Colon (tissue), 2 donors: ENCODE measurements around the gene ABLIM2.

Experiments used
- FAIRE-seq: peaks from 2 replicates; lab custom pipeline; 2012; peaks lifted over from hg19 to GRCh38; lab: Jason Lieb, UNC
- donor health status: control.
- donor health status: control.

Gene ABLIM2

GRCh38 chr4:7978489-7978888 is 180.1 kb downstream of the ABLIM2 start:
- no peak for FAIRE-seq

DNA sequence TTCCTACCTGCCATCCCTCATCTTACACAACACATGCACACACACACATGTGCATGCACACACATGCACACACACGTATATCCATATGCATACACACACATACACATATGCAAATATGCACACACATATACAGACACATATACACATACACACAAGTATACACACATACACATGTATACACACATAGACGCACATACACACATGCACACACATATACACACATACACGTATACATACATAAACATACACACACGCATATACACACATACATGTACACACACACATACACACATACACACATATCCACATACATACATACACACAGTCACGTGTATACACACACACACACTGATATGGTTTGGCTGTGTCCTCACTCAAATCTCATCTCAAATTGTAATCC is 182.0 kb downstream of the ABLIM2 start:
- FAIRE-seq = no peak

- no peak for FAIRE-seq
These were observed 182.6 kb downstream of the ABLIM2 start for GRCh38 chr4:7976025-7976424.

DNA sequence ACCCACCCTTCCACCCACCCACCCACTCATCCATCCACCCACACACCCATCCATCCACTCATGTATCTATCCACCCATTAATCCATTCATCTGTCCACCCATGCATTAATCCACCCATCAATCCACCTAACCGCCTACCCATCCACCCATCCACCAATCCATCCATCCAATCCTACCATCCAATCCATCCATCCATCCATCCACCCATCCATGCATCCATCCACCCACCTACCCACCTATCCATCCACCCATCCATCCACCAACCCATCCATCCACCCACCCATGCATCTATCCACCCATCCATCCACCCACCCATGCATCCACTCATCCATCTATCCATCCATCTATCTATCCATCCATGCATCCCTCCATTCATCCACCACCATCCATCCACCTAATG is 184.2 kb downstream of the ABLIM2 start:
- no peak for FAIRE-seq

DNA sequence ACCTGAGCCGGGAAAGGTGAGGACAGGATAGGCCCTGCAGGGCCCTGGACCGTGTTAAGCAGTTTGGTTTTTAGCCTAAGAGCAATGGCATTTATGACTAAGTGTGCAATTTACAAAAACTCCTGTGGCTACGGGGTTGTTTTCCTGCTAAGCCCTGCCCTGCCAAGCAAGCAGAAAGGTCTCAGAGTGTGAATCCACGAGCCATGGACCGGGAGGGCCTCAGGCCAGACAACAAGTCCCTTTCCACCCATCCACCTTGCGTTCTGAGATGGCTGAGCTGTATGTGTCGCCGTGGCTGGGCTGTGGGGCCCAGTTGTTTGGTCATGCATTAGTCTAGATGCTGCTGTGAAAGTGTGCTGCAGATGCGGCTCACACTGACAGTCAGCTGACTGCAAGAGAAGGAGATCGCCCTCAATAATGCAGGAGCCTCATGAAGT is 185.1 kb downstream of the ABLIM2 start:
- FAIRE-seq = no peak

DNA sequence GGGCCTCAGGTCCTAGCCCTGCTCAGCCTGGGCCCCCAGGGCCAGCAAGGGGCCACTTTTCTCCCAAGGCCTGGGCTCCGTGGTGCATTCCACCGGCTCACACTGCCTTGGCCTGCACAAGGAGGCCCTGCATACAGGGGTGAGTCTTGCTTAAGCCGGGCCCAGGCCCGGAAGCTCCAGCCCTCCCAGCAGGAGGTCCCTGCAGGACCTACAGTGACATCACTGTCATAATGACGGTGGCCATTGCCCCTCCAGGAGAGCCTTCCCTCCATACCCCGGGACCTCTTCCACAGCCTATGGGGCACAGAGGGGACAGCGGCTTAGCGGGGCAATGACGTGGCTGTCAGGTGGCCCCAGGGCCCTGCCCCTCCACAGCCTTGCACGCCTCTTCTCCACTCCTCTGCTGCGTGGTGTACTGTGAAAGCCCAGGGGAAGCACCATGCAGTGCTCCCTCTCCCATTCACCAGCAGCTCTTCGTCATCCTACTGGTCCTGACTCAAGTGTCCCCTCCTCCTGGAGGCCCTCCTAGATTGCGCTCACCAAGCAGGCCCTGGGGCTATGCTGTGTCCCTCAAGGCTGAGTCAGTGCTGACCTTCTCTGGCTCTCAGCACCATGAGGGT is 186.6 kb downstream of the ABLIM2 start:
- FAIRE-seq = no peak

GRCh38 chr4:7971159-7971631 is 187.4 kb downstream of the ABLIM2 start:
- FAIRE-seq = no peak

GRCh38 chr4:7970361-7970946 is 188.2 kb downstream of the ABLIM2 start:
- no peak for FAIRE-seq

- FAIRE-seq = no peak
These were observed 190.2 kb downstream of the ABLIM2 start for GRCh38 chr4:7968262-7968896.

GRCh38 chr4:7967501-7968261 is 190.9 kb downstream of the ABLIM2 start:
- FAIRE-seq = no peak

DNA sequence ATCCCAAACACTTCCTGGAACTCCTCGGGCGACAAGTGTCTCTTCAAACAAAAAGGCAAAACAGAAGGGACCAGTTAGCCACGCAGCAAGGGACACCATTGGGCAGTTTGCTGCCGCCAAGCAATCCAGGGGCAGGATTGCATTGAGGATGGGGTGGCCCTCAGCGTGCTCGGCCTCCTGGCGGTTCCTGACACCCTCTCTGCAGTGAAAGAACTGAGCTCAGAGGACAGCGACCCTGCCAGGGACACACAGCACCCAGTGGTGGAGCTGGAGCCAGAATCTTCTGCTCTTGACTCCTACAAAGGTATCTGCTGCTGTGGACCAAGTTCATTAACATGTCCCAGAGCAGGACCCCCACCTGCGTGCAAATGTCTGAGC is 191.6 kb downstream of the ABLIM2 start:
- FAIRE-seq = no peak

DNA sequence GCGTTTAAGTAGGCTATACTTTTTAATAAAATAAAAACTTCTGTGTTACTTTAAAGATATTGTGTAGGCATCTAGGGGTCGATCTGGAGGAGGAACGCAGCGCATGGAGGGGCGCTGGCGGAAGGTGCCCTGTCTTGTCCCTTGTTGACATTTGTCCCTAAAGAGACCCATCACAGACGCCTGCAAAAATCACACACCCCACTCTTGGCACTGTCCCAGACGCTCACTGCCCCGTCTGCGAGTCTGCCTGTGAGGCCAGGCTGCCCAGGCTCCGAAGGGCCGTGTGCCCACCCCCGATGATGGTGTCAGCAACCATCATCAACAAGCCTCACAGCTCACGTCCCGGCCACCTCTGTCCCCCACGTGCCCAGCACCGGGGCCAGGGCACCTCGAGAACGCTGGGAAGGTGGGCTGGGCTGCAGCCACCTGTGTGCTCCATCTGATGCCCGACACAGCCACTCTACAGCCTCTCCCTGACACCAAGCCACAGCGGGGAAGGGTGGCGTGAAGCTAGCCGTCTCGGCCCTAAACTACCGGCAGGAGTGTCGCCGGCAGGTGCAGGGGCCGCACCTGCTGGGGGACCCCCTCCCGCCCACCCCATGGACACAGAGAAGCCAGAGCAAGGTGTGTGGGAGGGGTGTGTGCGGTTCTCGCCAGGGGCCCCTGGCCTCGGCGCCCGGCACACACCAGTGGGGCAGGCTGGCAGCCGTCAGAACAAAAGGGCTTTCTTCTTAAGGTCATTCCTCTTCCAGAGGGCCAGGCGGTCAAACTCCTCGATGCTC is 192.1 kb downstream of the ABLIM2 start:
- FAIRE-seq = no peak

DNA sequence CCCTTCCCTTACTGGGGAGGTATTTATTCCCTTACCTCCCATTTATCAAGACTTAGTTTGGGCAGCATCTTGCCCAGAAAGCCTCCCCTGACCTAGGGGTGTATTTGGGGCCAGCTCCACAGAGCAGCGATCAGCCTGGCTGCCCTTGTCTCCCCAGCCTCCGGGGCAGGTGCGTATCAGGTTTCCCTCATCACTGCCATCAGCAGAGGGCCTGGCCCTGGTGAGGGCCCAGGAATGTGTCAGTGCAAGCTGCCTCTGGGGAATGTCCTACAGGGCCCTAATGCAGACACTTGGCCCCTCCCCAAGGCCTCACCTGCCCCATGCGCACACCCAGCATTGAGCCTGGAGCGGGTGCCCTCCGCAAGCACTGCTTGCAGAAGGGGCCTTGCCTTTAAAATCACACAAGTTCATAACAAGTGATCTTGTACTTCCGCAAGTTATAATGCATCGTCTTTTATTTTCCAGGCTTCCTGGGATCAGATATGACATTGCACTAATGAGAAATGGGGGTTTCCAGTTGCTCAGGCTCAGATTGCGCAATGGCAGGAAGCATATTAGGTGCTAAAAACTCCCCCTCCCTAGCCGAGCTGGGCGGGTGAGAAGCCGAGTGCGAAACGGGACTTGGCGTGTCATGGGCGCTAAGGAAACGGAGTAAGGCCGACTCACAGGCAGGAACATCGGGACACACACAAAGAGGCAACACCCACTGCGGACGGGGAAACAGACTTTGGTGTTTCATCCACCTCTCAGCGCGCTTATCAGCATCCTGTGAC is 193.5 kb downstream of the ABLIM2 start:
- FAIRE-seq = no peak

DNA sequence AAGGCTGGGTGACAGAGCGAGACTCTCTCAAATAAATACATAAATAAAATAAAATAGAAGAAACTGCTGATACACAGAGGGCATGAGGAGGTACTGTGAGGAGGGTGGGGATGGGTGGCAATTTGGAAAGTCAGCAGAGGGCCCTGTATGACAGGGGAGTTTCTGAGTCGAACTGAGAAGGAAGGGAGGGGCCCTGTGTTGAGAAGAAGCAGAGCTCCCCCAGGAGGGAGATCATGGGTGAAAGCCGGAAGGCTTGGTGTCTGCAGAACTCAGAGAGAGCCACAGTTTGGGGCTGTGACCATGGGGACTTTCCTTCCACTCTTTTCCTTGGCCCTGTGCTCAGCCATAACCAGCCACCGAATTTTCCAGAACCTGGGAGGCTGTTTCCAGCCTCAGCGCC is 194.2 kb downstream of the ABLIM2 start:
- FAIRE-seq = no peak

DNA sequence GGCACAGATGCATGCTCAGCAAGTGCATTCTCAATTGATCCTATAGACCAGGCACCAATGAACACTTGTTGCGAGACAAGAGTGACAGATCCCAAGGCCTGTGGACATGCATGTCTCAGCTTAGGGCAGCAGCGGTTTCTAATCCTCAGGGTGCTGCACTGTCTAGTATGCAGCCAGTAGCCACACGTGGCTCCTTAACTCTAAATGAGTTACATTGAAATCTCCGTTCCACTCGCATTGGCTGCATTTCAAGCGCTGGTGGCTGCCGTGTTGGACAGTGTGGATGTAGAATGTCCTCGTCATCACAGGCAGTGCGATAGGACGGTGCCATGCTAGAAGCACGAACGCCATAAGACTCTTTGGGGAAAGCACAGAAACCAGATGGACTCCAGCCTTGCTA is 194.9 kb downstream of the ABLIM2 start:
- no peak for FAIRE-seq

DNA sequence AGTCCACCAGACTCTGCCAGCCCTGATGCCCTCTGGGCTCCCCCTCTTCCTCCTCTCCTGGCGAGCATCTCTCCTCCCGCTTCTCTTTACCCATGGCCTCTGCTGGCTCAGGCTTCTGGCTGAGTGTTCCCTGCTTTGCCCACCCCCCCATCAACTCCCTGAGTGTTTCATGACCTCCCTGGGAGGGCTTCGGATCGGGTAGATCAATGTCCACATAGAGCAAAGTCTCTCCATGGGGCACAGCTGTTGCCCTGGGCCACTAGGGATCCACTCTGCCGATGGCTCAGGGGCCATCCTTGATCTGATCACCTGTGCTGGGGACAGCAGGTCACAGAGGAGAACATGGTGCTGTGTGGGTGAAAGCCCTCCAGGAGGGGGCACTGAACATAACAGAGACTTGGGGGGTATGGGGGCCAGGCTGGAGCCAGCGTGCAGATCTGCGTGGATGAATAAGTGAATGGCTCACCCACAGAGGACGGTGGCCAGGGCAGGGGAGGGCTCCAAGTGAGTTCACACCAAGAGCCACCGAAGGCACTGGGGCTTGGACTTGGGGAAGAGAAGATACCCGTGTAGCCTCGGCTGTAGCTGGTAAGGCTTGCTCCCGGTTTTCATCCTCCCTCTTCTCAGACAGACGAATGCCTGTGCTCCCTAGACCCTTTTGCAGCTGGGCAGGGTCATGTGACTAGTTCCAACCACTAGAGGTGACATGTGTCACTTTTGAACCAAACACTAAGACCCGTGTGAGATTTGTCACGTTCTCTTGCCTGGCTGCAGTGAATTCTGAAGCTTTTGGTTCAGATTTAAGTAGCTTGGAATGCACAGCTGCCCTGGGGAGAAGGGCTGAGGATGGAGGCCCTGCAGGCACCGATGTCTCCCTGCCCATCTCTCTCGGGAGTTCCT is 195.8 kb downstream of the ABLIM2 start:
- FAIRE-seq = no peak

DNA sequence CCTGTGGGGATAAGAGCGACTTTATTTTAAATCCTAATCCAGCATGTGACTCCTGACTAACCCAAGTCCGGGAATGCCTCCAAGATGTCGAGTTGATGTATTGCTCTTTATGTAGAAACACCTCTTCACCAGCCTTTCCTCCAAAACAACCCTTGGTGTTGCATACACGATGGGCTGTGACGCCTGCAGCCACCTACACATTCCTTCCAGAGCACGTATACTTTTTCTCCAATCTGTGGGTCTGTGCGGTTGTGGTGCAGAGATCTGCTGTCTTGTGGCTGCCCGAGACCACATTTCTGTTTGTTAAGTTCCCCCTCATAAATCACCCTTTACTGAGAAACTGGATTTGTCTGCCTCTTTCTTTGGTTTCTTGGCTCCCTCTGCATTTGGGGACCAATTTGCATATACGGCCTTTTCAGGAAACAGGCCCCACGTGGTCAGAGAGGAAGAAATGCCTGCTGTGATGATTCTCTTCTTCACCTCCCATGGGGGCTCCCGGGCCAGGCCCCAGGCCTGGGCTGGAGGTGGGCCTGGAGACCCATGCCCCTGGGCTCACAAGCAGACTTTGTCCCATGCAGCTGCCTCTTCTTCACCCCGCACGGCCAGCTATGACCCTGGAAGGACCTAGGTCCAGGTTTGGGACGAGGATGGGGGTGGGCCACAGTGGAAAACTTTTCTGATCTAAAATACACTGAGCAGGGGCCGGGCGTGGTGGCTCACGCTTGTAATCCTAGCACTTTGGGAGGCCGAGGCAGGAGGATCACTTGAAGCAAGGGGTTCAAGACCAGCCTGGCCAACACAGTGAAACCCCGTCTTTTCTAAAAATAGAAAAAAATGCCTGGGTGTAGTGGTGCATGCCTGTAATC is 197.6 kb downstream of the ABLIM2 start:
- FAIRE-seq = no peak

- no peak for FAIRE-seq
These were observed 198.4 kb downstream of the ABLIM2 start for GRCh38 chr4:7960017-7960789.

GRCh38 chr4:7959078-7959477 is 199.5 kb downstream of the ABLIM2 start:
- no peak for FAIRE-seq
